ENCODE results near the gene SV2B. TPM values are rescaled to one million over a fixed set of nuclear protein-coding genes. Genes with fewer than 3 reads are reported as not detected.

SV2B gene
- total and polyA plus RNA-seq, 2 donors (not counting 3 experiments of a cell fraction or from before 2014, with no cell fraction given): not detected

- Histone ChIP-seq H3K9me1 (replicated peaks; ENCODE audit: control insufficient read depth, extremely low read depth, insufficient read depth, low read length) (no peaks in the 10 kb centered on the region), H3K27me3 (ENCODE audit: control insufficient read depth in 2 of 2, insufficient read depth in 2 of 2, low read length in 2 of 2) (no peaks in the 10 kb centered on the region), H3K9me3 (replicated peaks; ENCODE audit: control insufficient read depth, insufficient read depth, low read length) (peaks cover 2% of the 10 kb centered on the region), H3K9ac (replicated peaks; ENCODE audit: extremely low read depth, insufficient read depth, low read length) (no peak overlapping the region), H3K4me2 (ENCODE audit: insufficient read depth, low read length) (no peak overlapping the region), H2AFZ (ENCODE audit: low read depth, low read length) (no peak overlapping the region), H3K36me3 (ENCODE audit: control insufficient read depth in 2 of 2, extremely low read depth in 1 of 2, insufficient read depth in 2 of 2, low read length in 2 of 2) (no peaks in the 10 kb centered on the region), H3K79me2 (ENCODE audit: control insufficient read depth, insufficient read depth, low read length) (no peaks in the 10 kb centered on the region), H4K20me1 (replicated peaks; ENCODE audit: control insufficient read depth, extremely low read depth, insufficient read depth, low read length) (no peaks in the 10 kb centered on the region), H3K4me3 (replicated peaks in 1 of 3; ENCODE audit: insufficient read depth in 1 of 3, low read depth in 1 of 3, low read length in 3 of 3) (no peak overlapping the region), H3K4me1 (ENCODE audit: control insufficient read depth, extremely low read depth, insufficient read depth, low read length) (no peaks in the 10 kb centered on the region), H3K27ac (ENCODE audit: insufficient read depth, low read depth, low read length) (no peak overlapping the region)
- POLR2A ChIA-PET: no interaction called here
- CTCF ChIA-PET: no interaction called here
- FAIRE-seq: no peak
- no TSS peak for BruUV-seq (replicated peaks)
- TF ChIP-seq FOS (IDR thresholded peaks at IDR 0.05; ENCODE audit: borderline replicate concordance, insufficient read depth, low read length) (no peak), MYC (IDR thresholded peaks at IDR 0.05; ENCODE audit: low read depth, low read length) (no peak), POLR2AphosphoS5 (IDR thresholded peaks at IDR 0.05; ENCODE audit: insufficient read depth, low read depth, low read length) (no peak), GATA2 (IDR thresholded peaks at IDR 0.05; ENCODE audit: insufficient read depth, insufficient read length, low read depth, low read length) (no peak), POLR2A (IDR thresholded peaks at IDR 0.05; ENCODE audit: low read depth, low read length) (no peak), EZH2 (IDR thresholded peaks at IDR 0.05; ENCODE audit: borderline replicate concordance, low read depth, low read length, severe bottlenecking) (no peak), JUN (IDR thresholded peaks at IDR 0.05; ENCODE audit: borderline replicate concordance, insufficient read depth, insufficient read length, low read depth) (no peak), MAX (IDR thresholded peaks at IDR 0.05; ENCODE audit: insufficient read depth, insufficient read length) (no peak), CTCF (IDR thresholded peaks at IDR 0.05; ENCODE audit: extremely low read depth in 1 of 2, insufficient read depth in 1 of 2, low read depth in 1 of 2, low read length in 2 of 2) (no peak)
- intact Hi-C loops (cut with micrococcal nuclease) (no loop called here), dilution Hi-C loops (cut with MboI; ENCODE audit: extremely low pct_ligation_motif_present, low sequenced_read_pairs) (no loop called here)
- DNase-seq (ENCODE audit: low read depth, low spot score): no peak
These were observed 248.9 kb downstream of the SV2B start for GRCh38 chr15:91348752-91349500.

Other genes starting within 250 kb of the SV2B start
- gene FURIN, start 231.7 kb upstream of the SV2B start, total RNA-seq: 131 and 145 TPM in 2 replicates
- 77.4 and 96.9 TPM in 2 replicates for gene FURIN, start 231.7 kb upstream of the SV2B start, polyA plus RNA-seq
- gene FES, start 215.8 kb upstream of the SV2B start, total RNA-seq: 51.0 and 58.1 TPM in 2 replicates
- 41.5 and 55.7 TPM in 2 replicates for gene FES, start 215.8 kb upstream of the SV2B start, polyA plus RNA-seq
- gene MAN2A2, start 197.0 kb upstream of the SV2B start, total RNA-seq: 52.1 and 60.9 TPM in 2 replicates
- 77.7 and 106 TPM in 2 replicates for gene MAN2A2, start 197.0 kb upstream of the SV2B start, polyA plus RNA-seq
- 12.3 and 16.0 TPM in 2 replicates for gene HDDC3, start 167.7 kb upstream of the SV2B start, total RNA-seq
- gene HDDC3, start 167.7 kb upstream of the SV2B start, polyA plus RNA-seq: 20.2 and 21.8 TPM in 2 replicates
- gene UNC45A, start 165.0 kb upstream of the SV2B start, total RNA-seq: 106 and 108 TPM in 2 replicates
- gene UNC45A, start 165.0 kb upstream of the SV2B start, polyA plus RNA-seq: 103 and 111 TPM in 2 replicates
- gene RCCD1, start 145.4 kb upstream of the SV2B start, total RNA-seq: 13.3 and 15.3 TPM in 2 replicates
- gene RCCD1, start 145.4 kb upstream of the SV2B start, polyA plus RNA-seq: 7.7 and 8.8 TPM in 2 replicates
- gene PRC1, start 105.7 kb upstream of the SV2B start, total RNA-seq: 171 and 185 TPM in 2 replicates
- gene PRC1, start 105.7 kb upstream of the SV2B start, polyA plus RNA-seq: 270 and 280 TPM in 2 replicates
- gene VPS33B, start 77.7 kb upstream of the SV2B start, total RNA-seq: 14.2 and 14.7 TPM in 2 replicates
- gene VPS33B, start 77.7 kb upstream of the SV2B start, polyA plus RNA-seq: 10.4 and 11.8 TPM in 2 replicates